ENCODE measurements around the gene ARHGAP18. TPM values are rescaled to one million over a fixed set of nuclear protein-coding genes. Genes with fewer than 3 reads are reported as not detected.

Gene ARHGAP18
- total RNA-seq, 1 donor from 2014 or later = 38.6 TPM

DNA sequence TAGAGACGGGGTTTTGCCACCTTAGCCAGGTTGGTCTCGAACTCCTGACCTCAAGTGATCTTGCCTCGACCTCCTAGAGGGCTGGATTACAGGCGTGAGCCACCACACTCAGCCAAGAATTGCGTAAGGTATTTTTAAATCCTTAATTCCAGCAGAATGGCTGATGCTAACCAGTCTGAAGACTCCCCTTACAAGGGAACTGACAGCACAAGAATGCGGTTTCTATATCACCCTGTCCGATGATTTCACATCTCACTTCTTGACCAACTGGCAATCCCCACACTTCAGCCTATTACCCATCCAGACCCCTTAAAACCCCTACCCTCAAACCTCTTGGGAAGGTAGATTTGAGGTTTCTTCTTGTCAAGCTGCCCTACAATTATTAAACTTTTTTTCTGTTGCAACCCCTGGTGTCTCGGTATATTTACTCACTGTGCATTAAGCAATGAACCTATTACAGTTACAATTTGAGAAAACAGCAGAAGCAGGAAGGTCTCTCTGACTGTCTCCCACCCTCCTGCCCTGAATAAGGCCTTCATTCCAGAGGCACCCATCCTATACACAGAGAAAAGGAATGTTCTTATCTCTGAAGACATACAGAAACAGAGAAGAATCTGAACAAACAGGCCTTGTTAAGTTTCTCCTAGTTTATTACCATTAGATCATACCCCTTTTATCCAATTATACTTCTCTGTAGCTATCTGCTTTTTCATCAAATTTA is 164.9 kb downstream of the ARHGAP18 start:
- H3K9me3 ChIP-seq (ENCODE audit: insufficient read depth, low read depth, low read length) = no peaks in the 10 kb centered on the region
- DNase-seq (ENCODE audit: low read depth) = no peak
- no peaks in the 10 kb centered on the region for H3K27me3 Mint-ChIP-seq (ENCODE audit: low read depth, unreplicated experiment)
- H3K36me3 ChIP-seq (ENCODE audit: insufficient read depth, low read length) = no peaks in the 10 kb centered on the region
- H3K4me1 ChIP-seq (ENCODE audit: insufficient read depth, low read length) = no peaks in the 10 kb centered on the region
- H3K4me3 ChIP-seq (ENCODE audit: insufficient read depth, low read depth, low read length) = no peak overlapping the region
- H3K9me3 Mint-ChIP-seq (ENCODE audit: unreplicated experiment) = no peaks in the 10 kb centered on the region
- H3K27me3 ChIP-seq (ENCODE audit: insufficient read depth, low read length) = no peaks in the 10 kb centered on the region
- no peak overlapping the region for H3K9ac ChIP-seq (ENCODE audit: low read length)
- peak overlapping the region; percentile 11 for H3K27ac Mint-ChIP-seq (ENCODE audit: unreplicated experiment)
- no peak overlapping the region for H2AFZ ChIP-seq (ENCODE audit: low read depth, low read length)
- no peak for TF ChIP-seq EZH2 (IDR thresholded peaks at IDR 0.05; ENCODE audit: insufficient read depth, low read length)
- TF ChIP-seq, protein P1, sequence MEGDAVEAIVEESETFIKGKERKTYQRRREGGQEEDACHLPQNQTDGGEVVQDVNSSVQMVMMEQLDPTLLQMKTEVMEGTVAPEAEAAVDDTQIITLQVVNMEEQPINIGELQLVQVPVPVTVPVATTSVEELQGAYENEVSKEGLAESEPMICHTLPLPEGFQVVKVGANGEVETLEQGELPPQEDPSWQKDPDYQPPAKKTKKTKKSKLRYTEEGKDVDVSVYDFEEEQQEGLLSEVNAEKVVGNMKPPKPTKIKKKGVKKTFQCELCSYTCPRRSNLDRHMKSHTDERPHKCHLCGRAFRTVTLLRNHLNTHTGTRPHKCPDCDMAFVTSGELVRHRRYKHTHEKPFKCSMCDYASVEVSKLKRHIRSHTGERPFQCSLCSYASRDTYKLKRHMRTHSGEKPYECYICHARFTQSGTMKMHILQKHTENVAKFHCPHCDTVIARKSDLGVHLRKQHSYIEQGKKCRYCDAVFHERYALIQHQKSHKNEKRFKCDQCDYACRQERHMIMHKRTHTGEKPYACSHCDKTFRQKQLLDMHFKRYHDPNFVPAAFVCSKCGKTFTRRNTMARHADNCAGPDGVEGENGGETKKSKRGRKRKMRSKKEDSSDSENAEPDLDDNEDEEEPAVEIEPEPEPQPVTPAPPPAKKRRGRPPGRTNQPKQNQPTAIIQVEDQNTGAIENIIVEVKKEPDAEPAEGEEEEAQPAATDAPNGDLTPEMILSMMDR (IDR thresholded peaks at IDR 0.05; ENCODE audit: insufficient read depth, low read depth, low read length) = no peak
- H3K4me1 Mint-ChIP-seq (ENCODE audit: low read depth, unreplicated experiment) = peaks cover 8% of the 10 kb centered on the region
- no peak overlapping the region for H3K4me3 Mint-ChIP-seq (ENCODE audit: unreplicated experiment)
- H4K20me1 ChIP-seq (ENCODE audit: insufficient read depth, low read length) = no peaks in the 10 kb centered on the region
- no peak for FAIRE-seq
- H3K36me3 Mint-ChIP-seq (ENCODE audit: low read depth, unreplicated experiment) = peaks cover 15% of the 10 kb centered on the region
- H3K27ac ChIP-seq (ENCODE audit: low read depth, low read length) = no peak overlapping the region
- no peaks in the 10 kb centered on the region for H3K79me2 ChIP-seq (ENCODE audit: insufficient read depth, low read length)
- no peak overlapping the region for H3K4me2 ChIP-seq (ENCODE audit: low read length)

DNA sequence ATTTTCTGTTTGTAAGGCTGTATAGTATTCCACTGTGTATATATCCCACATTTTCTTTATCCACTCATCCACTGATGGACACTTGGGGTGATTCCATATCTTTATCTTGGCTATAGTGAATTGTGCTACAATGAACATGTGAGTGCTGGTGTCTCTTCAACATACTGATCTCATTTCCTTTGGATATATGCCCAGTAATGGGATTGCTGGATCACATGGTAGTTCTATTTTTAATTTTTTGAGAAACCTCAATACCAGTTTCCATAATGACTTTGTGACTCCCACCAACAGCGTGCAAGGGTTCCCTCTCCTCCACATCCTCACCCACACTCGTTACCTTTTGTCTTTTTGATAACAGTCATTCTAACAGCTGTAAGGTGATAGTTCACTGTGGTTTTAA is 166.0 kb downstream of the ARHGAP18 start:
- no peak for FAIRE-seq

More for the DNA sequence above, 166.0 kb downstream of the ARHGAP18 start:
- H3K4me1 Mint-ChIP-seq (ENCODE audit: low read depth, unreplicated experiment) = peaks cover 8% of the 10 kb centered on the region
- no peaks in the 10 kb centered on the region for H3K36me3 ChIP-seq (ENCODE audit: insufficient read depth, low read length)
- H3K79me2 ChIP-seq (ENCODE audit: insufficient read depth, low read length) = no peaks in the 10 kb centered on the region
- no peak overlapping the region for H3K27ac ChIP-seq (ENCODE audit: low read depth, low read length)
- peaks cover 20% of the 10 kb centered on the region for H3K36me3 Mint-ChIP-seq (ENCODE audit: low read depth, unreplicated experiment)
- H3K4me3 Mint-ChIP-seq (ENCODE audit: unreplicated experiment) = no peak overlapping the region
- no peak overlapping the region for H3K4me2 ChIP-seq (ENCODE audit: low read length)
- H4K20me1 ChIP-seq (ENCODE audit: insufficient read depth, low read length) = no peaks in the 10 kb centered on the region
- no peaks in the 10 kb centered on the region for H3K27me3 ChIP-seq (ENCODE audit: insufficient read depth, low read length)
- no peak overlapping the region for H3K27ac Mint-ChIP-seq (ENCODE audit: unreplicated experiment)
- no peak overlapping the region for H3K4me3 ChIP-seq (ENCODE audit: insufficient read depth, low read depth, low read length)
- TF ChIP-seq, protein P1 (IDR thresholded peaks at IDR 0.05; ENCODE audit: insufficient read depth, low read depth, low read length) = no peak
- no peak for TF ChIP-seq EZH2 (IDR thresholded peaks at IDR 0.05; ENCODE audit: insufficient read depth, low read length)
- no peak overlapping the region for H3K9ac ChIP-seq (ENCODE audit: low read length)
- H2AFZ ChIP-seq (ENCODE audit: low read depth, low read length) = no peak overlapping the region
- DNase-seq (ENCODE audit: low read depth) = peak; percentile 6
- H3K4me1 ChIP-seq (ENCODE audit: insufficient read depth, low read length) = no peaks in the 10 kb centered on the region
- no peaks in the 10 kb centered on the region for H3K9me3 ChIP-seq (ENCODE audit: insufficient read depth, low read depth, low read length)
- H3K9me3 Mint-ChIP-seq (ENCODE audit: unreplicated experiment) = no peaks in the 10 kb centered on the region
- no peaks in the 10 kb centered on the region for H3K27me3 Mint-ChIP-seq (ENCODE audit: low read depth, unreplicated experiment)
